ENCODE measurements around the gene ALDH1A1.

The ALDH1A1 gene

DNA sequence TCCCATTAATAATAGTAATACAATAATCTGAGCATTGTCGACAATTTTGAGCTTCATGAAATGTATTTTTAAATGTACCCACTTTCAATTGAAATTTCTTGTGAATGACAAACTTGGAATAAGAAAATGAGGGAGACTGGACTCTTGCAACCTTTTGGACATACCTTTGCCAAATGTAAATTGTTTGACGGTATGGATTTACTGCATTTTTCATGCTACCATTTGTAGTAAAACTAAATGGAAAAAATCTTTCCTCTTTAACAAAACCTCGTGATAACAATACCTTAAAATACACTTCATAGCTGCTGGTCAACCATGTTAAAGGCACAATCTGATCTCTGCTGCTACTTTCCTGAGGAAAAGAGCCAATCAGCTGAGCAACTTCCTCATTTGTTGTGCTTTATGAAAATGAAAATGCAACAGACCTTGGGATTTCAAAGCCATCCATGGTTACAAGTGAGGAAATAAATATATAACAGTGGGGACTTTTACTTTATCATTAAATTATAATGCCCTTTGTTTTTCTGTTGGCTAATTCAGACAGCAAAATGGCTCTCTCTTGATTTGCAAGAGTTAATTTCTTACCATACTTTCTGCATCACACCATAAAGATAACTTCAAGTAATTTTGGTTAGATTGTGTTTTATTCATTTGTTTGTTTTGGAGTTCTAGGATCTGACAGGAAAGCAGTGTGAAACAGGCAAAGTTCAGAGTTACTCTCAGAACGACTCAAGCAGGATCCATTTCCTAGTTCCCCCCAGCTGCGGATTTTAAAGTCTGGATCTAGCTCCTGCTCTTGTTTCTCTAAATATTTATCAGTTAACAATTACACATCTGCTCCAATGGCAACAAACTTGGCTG, 1.1 kb downstream of the ALDH1A1 start:
- no peaks in the 10 kb centered on the region for H3F3A ChIP-seq (ENCODE audit: insufficient read depth, low read length)
- H4K20me1 ChIP-seq (ENCODE audit: insufficient read depth, low read length) = no peaks in the 10 kb centered on the region
- H3K4me1 ChIP-seq (ENCODE audit: low read length) = no peaks in the 10 kb centered on the region
- H3K4me2 ChIP-seq (ENCODE audit: low read depth, low read length) = no peak overlapping the region
- no peaks in the 10 kb centered on the region for H3K9me3 ChIP-seq (replicated peaks; ENCODE audit: insufficient read depth, low read length)
- H3K36me3 ChIP-seq (replicated peaks; ENCODE audit: insufficient read depth, low read length) = no peaks in the 10 kb centered on the region
- H3K27me3 ChIP-seq (replicated peaks; ENCODE audit: insufficient read depth, low read length) = no peaks in the 10 kb centered on the region
- H3K9ac ChIP-seq (ENCODE audit: low read length) = no peak overlapping the region
- H3K4me3 ChIP-seq (ENCODE audit: low read length) = no peak overlapping the region
- no peak overlapping the region for H3K27ac ChIP-seq (ENCODE audit: low read length)
- TF ChIP-seq, protein P1, sequence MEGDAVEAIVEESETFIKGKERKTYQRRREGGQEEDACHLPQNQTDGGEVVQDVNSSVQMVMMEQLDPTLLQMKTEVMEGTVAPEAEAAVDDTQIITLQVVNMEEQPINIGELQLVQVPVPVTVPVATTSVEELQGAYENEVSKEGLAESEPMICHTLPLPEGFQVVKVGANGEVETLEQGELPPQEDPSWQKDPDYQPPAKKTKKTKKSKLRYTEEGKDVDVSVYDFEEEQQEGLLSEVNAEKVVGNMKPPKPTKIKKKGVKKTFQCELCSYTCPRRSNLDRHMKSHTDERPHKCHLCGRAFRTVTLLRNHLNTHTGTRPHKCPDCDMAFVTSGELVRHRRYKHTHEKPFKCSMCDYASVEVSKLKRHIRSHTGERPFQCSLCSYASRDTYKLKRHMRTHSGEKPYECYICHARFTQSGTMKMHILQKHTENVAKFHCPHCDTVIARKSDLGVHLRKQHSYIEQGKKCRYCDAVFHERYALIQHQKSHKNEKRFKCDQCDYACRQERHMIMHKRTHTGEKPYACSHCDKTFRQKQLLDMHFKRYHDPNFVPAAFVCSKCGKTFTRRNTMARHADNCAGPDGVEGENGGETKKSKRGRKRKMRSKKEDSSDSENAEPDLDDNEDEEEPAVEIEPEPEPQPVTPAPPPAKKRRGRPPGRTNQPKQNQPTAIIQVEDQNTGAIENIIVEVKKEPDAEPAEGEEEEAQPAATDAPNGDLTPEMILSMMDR (IDR thresholded peaks at IDR 0.05; ENCODE audit: low read length) = no peak
- TF ChIP-seq EZH2 (optimal IDR thresholded peaks at IDR 0.05; ENCODE audit: low read depth, low read length) = no peak
- no peak for TF ChIP-seq EZH2phosphoT487 (IDR thresholded peaks at IDR 0.05; ENCODE audit: low read length)
- DNase-seq = no peak
- no peaks in the 10 kb centered on the region for H3K79me2 ChIP-seq (ENCODE audit: low read length)
- no peak overlapping the region for H2AFZ ChIP-seq (ENCODE audit: low read length)
- H3K9me2 ChIP-seq (replicated peaks; ENCODE audit: insufficient read depth, low read length) = no peaks in the 10 kb centered on the region

DNA sequence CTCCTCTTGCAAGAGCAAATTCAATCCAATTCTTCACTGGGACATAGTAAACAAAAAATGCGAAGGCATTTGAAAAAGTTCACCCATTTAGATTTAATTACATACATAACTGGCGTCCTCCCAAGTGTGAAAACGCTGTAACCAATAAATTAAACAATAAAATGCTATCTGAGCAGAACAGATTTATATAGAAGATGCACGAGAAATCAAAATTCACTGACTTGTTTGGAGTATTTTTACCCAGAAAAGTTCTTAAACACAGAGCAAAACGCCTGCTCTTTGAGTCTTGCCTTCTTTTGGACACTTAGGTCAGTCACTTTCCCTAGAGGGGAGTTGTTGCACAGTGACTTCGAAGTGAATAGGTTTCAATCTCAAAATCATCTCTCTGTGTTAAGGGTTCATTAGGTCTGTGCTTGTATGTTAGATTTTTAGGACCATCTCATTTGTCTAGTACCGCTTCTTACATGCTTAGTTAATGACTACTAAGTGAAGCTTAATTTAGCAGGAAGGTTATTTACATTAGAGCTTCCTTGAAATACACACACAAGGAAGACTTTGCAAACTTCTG, 1.9 kb downstream of the ALDH1A1 start:
- no peaks in the 10 kb centered on the region for H3F3A ChIP-seq (ENCODE audit: insufficient read depth, low read length)
- TF ChIP-seq, protein P1 (IDR thresholded peaks at IDR 0.05; ENCODE audit: low read length) = no peak
- TF ChIP-seq EZH2 (optimal IDR thresholded peaks at IDR 0.05; ENCODE audit: low read depth, low read length) (no peak), EZH2phosphoT487 (IDR thresholded peaks at IDR 0.05; ENCODE audit: low read length) (no peak)
- no peak overlapping the region for H3K27ac ChIP-seq (ENCODE audit: low read length)
- H3K9me2 ChIP-seq (replicated peaks; ENCODE audit: insufficient read depth, low read length) = no peaks in the 10 kb centered on the region
- no peaks in the 10 kb centered on the region for H3K79me2 ChIP-seq (ENCODE audit: low read length)
- H3K27me3 ChIP-seq (replicated peaks; ENCODE audit: insufficient read depth, low read length) = no peaks in the 10 kb centered on the region
- no peaks in the 10 kb centered on the region for H3K4me1 ChIP-seq (ENCODE audit: low read length)
- no peak overlapping the region for H3K4me3 ChIP-seq (ENCODE audit: low read length)
- H4K20me1 ChIP-seq (ENCODE audit: insufficient read depth, low read length) = no peaks in the 10 kb centered on the region
- no peak overlapping the region for H2AFZ ChIP-seq (ENCODE audit: low read length)
- H3K4me2 ChIP-seq (ENCODE audit: low read depth, low read length) = no peak overlapping the region
- DNase-seq = no peak
- H3K9me3 ChIP-seq (replicated peaks; ENCODE audit: insufficient read depth, low read length) = no peaks in the 10 kb centered on the region
- no peak overlapping the region for H3K9ac ChIP-seq (ENCODE audit: low read length)
- H3K36me3 ChIP-seq (replicated peaks; ENCODE audit: insufficient read depth, low read length) = no peaks in the 10 kb centered on the region

DNA sequence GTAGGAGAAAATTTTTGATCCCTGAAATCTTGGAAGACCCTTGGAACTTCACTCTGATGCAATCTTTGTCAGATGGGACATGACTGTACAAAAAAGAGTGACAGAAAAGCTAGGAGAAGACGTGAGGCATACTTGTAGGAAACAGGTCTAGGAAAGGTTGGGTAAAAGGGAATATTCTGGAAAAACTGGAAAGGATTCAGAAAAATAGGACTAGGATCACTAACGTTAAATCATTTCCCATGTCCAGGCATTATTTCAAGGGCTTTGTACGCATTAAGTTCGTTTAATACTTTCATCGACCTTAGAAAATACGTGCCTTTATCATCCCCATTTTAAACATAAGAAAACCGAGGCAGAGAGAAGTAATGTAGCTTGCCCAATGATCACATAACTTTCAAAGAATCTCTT, 2.9 kb downstream of the ALDH1A1 start:
- Histone ChIP-seq H3K36me3 (replicated peaks; ENCODE audit: insufficient read depth, low read length) (no peaks in the 10 kb centered on the region), H3K4me3 (ENCODE audit: low read length) (no peak overlapping the region), H3K4me1 (ENCODE audit: low read length) (no peaks in the 10 kb centered on the region), H3K4me2 (ENCODE audit: low read depth, low read length) (no peak overlapping the region), H3K9me3 (replicated peaks; ENCODE audit: insufficient read depth, low read length) (no peaks in the 10 kb centered on the region), H4K20me1 (ENCODE audit: insufficient read depth, low read length) (no peaks in the 10 kb centered on the region), H3F3A (ENCODE audit: insufficient read depth, low read length) (no peaks in the 10 kb centered on the region), H3K9ac (ENCODE audit: low read length) (no peak overlapping the region), H3K27ac (ENCODE audit: low read length) (no peak overlapping the region), H3K27me3 (replicated peaks; ENCODE audit: insufficient read depth, low read length) (no peaks in the 10 kb centered on the region), H3K9me2 (replicated peaks; ENCODE audit: insufficient read depth, low read length) (no peaks in the 10 kb centered on the region), H3K79me2 (ENCODE audit: low read length) (no peaks in the 10 kb centered on the region), H2AFZ (ENCODE audit: low read length) (no peak overlapping the region)
- no peak for DNase-seq
- TF ChIP-seq, protein P1 (IDR thresholded peaks at IDR 0.05; ENCODE audit: low read length) = no peak
- TF ChIP-seq EZH2 (optimal IDR thresholded peaks at IDR 0.05; ENCODE audit: low read depth, low read length) (no peak), EZH2phosphoT487 (IDR thresholded peaks at IDR 0.05; ENCODE audit: low read length) (no peak)
